Lung (tissue), 12 donors: ENCODE data around the gene PLPP3. TPM values are rescaled to one million over a fixed set of nuclear protein-coding genes. Genes with fewer than 3 reads are reported as not detected.

Experiments used
- ATAC-seq: fragments of 200-7000 bp; cut with Tn5 transposase; one replicate; pipeline ENCODE4 v1.9.1; 2020; ENCODE audit warnings: moderate number of reproducible peaks; ENCODE audit not compliant: insufficient read depth, low FRiP score
- DNase-seq, 3 donors: peaks; one replicate each; pipeline ENCODE4 v3.0.0-alpha.2; 2013 to 2017
- H3K27ac ChIP-seq, 2 donors: one replicate each; pipeline ENCODE4 v1.5.1; 2013; ENCODE audit warnings: mild to moderate bottlenecking in 2 of 2, moderate library complexity in 2 of 2, control low read depth in 1 of 2, inconsistent platforms in 1 of 2, low read depth in 1 of 2, low read length in 1 of 2
- H3K27me3 ChIP-seq, 3 donors: one replicate each; pipeline ENCODE4 v1.5.1; 2013; ENCODE audit warnings: low read length in 2 of 3; ENCODE audit not compliant: control insufficient read depth in 3 of 3, insufficient read depth in 3 of 3
- H3K36me3 ChIP-seq, 4 donors: one replicate each; pipeline ENCODE4 v1.5.1; 2013; ENCODE audit warnings: low read length in 4 of 4, mild to moderate bottlenecking in 1 of 4, moderate library complexity in 1 of 4; ENCODE audit not compliant: control insufficient read depth in 4 of 4, insufficient read depth in 4 of 4
- H3K4me1 ChIP-seq, 5 donors: one replicate each; pipeline ENCODE4 v1.5.1; 2013; ENCODE audit warnings: low read length in 5 of 5, mild to moderate bottlenecking in 2 of 5, moderate library complexity in 1 of 5; ENCODE audit not compliant: control insufficient read depth in 5 of 5, insufficient read depth in 5 of 5
- H3K4me3 ChIP-seq: one replicate; pipeline ENCODE4 v1.5.1; 2013; ENCODE audit warnings: mild to moderate bottlenecking, control low read depth, moderate library complexity
- H3K9ac ChIP-seq, 2 donors: one replicate each; pipeline ENCODE4 v1.5.1; 2013; ENCODE audit warnings: low read length in 2 of 2, control low read depth in 1 of 2; ENCODE audit not compliant: insufficient read depth in 1 of 2
- H3K9me3 ChIP-seq, 4 donors: one replicate each; pipeline ENCODE4 v1.5.1; 2013; ENCODE audit warnings: low read length in 3 of 4, mild to moderate bottlenecking in 1 of 4, moderate library complexity in 1 of 4; ENCODE audit not compliant: control insufficient read depth in 4 of 4, insufficient read depth in 3 of 4
- WGBS, 2 donors: extraction: QIAGEN DNeasy Blood & Tissue Kit; methylation state at CpG; one replicate each; pipeline ENCODE4 v1.1.7; 2013; 5-methylcytosine and 5-hydroxymethylcytosine counted together
- polyA plus RNA-seq, 2 donors: library from polyadenylated mRNA; stranded (reverse); fragments of 200-250 nt; gene quantifications; one replicate each; pipeline ENCODE4 v1.2.1, GENCODE V29; 2013
- total RNA-seq, 2 donors: library from RNA; depleted of rRNA in 1 of 2; stranded (reverse); fragments of >200 nt in 1 of 2; gene quantifications; one replicate each; pipeline ENCODE4 v1.2.1, GENCODE V29; 2014 to 2021
- TF ChIP-seq, protein P1 (sequence below): IDR thresholded peaks from 2 replicates; pipeline ENCODE4 v1.5.1; 2012; ENCODE audit warnings: mild to moderate bottlenecking; ENCODE audit errors: control extremely low read depth, extremely low read depth
- donor health status: control.
- donor health status: control.
- donor health status: Bipolar disorder and iron deficiency.
- donor health status: healthy.
- donor health status: DM: yes; HTN: yes; CAD: no.

Gene PLPP3
- total and polyA plus RNA-seq, 4 donors = 8.6 to 121 (median 112) TPM

DNA sequence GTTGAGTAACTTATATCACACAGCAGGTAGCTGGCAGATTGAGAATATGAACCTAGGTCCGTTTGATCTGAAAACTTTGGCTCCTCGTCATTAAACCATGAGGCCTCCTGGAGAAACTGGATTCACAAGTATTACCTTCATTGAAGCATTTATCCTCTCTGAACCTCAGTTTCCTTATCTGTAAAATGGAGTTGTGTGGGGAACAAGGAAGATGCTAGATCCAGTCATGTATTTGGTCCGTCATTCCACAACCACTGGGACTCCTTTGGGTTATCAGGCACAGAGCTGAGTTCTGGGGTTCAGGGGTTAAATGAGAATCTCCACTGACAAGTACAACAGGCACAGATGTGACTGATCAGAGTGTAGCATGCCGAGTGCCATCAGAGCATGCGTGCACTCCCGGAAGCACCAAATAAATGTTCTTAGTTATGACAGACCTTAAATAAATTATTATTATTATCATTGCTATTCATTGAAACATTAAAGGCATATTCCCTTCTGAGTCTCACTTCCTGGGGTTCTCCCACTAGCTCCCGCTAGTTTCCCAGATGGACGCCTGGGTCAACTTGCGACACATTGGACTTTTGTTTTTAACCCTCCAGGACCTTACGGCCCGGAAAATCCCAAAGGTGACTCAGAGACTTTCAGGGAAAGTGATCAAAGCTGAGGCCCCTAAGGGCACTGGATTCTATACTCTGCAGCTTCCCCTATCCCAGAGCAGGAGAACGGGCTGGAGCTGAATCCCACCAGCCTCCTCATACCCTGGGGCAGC lies 130.6 kb downstream of the PLPP3 start:
- 67 to 84% methylated on average over 12 of the region's 12 CpGs for WGBS, 2 donors
- DNase-seq = peak in 1 of 3 donors; percentile 47
- H3K4me3 ChIP-seq = no peak overlapping the region
- H3K27me3 ChIP-seq = no peaks in the 10 kb centered on the region
- TF ChIP-seq, protein P1, sequence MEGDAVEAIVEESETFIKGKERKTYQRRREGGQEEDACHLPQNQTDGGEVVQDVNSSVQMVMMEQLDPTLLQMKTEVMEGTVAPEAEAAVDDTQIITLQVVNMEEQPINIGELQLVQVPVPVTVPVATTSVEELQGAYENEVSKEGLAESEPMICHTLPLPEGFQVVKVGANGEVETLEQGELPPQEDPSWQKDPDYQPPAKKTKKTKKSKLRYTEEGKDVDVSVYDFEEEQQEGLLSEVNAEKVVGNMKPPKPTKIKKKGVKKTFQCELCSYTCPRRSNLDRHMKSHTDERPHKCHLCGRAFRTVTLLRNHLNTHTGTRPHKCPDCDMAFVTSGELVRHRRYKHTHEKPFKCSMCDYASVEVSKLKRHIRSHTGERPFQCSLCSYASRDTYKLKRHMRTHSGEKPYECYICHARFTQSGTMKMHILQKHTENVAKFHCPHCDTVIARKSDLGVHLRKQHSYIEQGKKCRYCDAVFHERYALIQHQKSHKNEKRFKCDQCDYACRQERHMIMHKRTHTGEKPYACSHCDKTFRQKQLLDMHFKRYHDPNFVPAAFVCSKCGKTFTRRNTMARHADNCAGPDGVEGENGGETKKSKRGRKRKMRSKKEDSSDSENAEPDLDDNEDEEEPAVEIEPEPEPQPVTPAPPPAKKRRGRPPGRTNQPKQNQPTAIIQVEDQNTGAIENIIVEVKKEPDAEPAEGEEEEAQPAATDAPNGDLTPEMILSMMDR = no peak
- ATAC-seq = no peak
- no peak overlapping the region for H3K9ac ChIP-seq
- H3K36me3 ChIP-seq = no peaks in the 10 kb centered on the region
- H3K9me3 ChIP-seq = no peaks in the 10 kb centered on the region
- peaks cover 16 to 42% (median 24%) of the 10 kb centered on the region in 5 donors for H3K4me1 ChIP-seq
- H3K27ac ChIP-seq = peak overlapping the region in 1 of 2 donors; percentile 24

DNA sequence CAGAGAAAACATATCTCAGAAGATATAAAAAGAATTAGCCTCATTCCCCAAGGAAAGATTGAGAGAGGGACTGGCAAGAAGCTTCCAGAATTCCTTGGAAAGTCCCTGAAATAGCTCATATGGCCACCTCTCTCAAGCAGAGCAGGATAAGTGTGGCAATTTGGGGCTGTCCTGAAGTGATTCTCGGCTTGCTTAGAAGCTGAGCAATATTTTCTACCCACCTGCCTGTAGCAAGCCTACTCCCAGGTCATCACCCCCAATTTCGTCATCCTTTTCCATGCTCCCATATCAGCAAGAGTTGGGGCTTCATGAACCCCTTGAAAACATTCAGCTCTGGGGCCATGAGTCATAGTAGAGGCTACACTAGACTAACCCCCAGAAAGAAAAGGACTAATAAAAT lies 131.5 kb downstream of the PLPP3 start:
- H3K9ac ChIP-seq = no peak overlapping the region
- WGBS, 2 donors = 74 to 79% methylated on average over 2 of the region's 2 CpGs
- ATAC-seq (no peak), DNase-seq (no peak)
- no peaks in the 10 kb centered on the region for H3K27me3 ChIP-seq
- H3K4me1 ChIP-seq = peaks cover 16 to 33% (median 17%) of the 10 kb centered on the region in 5 donors
- peak overlapping the region in 1 of 2 donors; percentile 84 for H3K27ac ChIP-seq
- H3K4me3 ChIP-seq = no peak overlapping the region
- H3K36me3 ChIP-seq = no peaks in the 10 kb centered on the region
- TF ChIP-seq, protein P1 = no peak
- no peaks in the 10 kb centered on the region for H3K9me3 ChIP-seq

DNA sequence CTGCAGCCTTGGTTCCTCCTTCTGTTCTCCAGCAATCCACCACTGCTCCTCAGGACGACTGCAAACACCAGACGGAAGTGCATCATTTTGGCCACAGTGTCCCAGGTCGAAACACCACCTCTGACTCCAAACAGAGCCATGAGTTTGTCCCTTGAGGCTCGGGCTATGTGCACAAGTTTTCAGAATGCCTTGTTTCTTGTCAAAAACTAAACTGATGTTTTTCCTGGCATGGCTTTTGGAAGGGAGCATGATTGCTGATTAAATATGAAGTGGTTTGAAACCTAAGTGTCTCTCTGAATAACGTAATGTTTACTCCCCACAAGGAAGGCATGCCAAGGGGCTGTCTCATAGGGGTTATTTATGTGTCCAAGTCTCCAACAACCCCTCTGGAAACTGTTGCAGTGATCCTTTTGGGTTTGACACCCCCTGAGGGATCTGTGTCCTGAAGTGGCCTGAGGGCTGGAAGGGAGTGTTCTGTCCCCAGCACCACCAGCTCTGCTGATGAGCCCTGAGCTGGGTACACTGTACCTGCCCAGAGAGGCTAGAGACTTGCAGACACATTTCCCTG lies 132.7 kb downstream of the PLPP3 start:
- ATAC-seq (peak; percentile 77), DNase-seq (peak; percentile 42 to 84 (median 66))
- Histone ChIP-seq H3K4me3 (no peak overlapping the region), H3K36me3 (no peaks in the 10 kb centered on the region), H3K9me3 (no peaks in the 10 kb centered on the region), H3K4me1 (peaks cover 8 to 21% (median 13%) of the 10 kb centered on the region in 5 donors), H3K27me3 (no peaks in the 10 kb centered on the region), H3K9ac (no peak overlapping the region), H3K27ac (peak overlapping the region in 1 of 2 donors; percentile 84)
- WGBS, 2 donors = 47 to 73% methylated on average over 5 of the region's 5 CpGs
- TF ChIP-seq, protein P1 = no peak
